ENCODE results near the gene KCNQ1.

KCNQ1 gene

GRCh38 chr11:2841411-2842190, 396.8 kb downstream of the KCNQ1 start:
- DNase-seq (ENCODE audit: low read depth): no peak

DNA sequence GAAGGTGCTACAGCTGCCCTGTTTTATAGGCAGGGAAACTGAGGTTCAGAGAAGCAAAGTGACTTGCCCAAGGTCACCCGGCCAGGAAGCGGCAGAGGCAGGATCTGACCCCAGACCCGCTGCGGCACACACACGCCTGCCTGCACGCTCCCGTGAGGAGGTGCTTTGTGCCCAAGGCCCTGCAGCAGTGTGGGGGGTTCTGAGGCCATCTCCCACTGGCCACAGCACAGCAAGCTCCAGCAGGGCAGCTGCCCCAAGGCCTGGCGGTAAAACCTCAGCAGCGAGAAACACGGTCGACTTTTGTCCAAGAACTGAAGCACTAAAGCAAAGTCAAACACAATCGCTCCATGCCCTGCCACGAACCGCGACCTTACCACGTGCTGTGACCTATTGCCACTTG, 398.1 kb downstream of the KCNQ1 start:
- no peak for DNase-seq (ENCODE audit: low read depth)

DNA sequence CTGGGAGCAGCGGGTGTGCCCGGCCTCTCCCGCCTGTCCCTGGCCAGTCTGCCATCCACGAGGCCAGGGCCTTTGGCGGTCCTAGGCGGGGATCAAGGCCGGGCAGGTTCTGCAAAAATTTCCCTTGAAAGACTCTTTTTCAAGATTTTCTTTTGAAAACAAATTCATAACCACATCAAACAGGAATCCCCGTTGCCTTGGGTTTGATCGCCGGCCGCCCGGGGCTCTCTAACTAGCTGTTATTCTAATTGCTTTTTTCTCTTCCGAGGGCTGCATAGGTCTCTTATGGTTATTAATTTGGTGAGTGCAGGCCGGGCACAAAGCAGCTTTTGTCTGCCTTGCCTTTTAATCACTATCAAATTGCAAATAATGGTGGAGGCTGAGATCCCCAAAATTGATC, 398.7 kb downstream of the KCNQ1 start:
- no peak for DNase-seq (ENCODE audit: low read depth)

DNA sequence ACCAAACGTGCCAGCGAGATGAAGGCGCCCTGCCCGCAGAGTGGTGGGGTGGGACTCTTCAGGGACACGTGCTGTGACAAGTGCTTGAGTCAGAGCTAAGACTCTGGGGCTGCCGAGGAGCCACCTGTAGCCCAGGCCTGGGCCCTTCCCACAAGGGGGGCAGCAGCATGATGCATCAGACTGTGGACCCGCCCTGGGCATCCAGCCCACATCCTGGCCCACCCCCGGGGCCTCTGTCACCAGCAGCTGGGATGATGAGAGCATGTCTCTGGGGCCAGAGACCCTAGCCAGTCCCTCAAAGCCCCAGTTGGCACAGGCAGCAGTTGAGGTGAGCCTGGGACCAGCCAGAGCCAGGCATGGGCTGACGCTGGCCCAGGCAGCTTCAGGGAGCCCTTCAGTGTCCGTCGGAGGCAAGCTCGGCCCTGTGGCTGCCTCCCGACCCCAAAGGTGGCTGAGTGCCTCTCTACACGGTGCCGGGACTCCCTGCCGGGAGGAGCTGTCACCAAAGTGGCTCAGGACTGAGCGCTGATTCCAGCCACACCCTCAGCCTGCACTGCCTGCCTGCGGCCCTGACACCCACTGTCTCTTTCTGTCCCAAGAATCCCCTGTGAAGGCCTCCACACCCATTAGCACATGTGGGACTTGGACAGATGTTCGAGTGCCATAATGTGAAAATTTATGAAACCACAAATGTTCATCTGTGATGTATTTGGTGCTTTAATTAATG, 399.5 kb downstream of the KCNQ1 start:
- no peak for DNase-seq (ENCODE audit: low read depth)

DNA sequence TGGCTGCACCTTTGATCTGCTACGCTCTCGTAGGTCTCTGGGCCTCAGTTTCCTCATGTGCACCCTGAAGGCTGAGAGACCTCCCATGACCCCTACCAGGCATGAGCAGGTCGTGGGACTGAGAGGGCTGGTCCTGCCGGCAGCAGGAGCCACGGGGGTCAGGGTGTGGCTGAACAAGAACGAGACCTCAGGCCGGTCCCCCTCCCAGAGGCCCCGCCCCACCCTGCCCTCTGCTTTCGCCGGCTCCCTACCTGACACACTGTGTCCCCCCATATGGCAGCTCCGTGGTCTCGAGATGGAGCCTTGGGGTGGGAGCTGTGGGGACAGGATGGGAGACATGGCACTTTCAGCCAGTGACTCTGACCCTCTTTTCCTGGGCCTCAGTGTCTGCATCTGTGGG, 400.2 kb downstream of the KCNQ1 start:
- DNase-seq (ENCODE audit: low read depth): no peak

DNA sequence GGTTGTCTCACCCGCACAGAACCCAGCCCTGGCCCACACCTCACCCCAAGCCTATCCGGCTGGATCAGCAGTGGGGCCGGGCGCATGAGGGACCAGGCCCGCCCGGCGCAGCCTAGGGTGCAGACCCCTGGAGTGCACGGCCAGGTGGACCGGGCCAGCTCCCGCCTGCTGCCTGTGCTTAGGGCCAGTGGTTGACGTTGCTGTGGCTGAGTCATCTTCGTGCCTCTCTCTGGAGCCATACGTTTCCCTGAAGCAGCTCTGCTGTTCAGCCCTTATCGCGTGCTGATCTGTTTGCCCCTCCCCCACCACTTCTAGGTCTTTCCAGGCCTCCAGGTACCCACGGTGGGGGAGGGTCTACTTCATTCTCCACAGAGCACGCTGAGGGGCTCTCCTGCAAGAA, 401.2 kb downstream of the KCNQ1 start:
- no peak for DNase-seq (ENCODE audit: low read depth)

- no peak for DNase-seq (ENCODE audit: low read depth)
Measured at GRCh38 chr11:2846470-2846869, 401.7 kb downstream of the KCNQ1 start.

GRCh38 chr11:2847561-2847960, 402.8 kb downstream of the KCNQ1 start:
- DNase-seq (ENCODE audit: low read depth): no peak

GRCh38 chr11:2848497-2848896, 403.7 kb downstream of the KCNQ1 start:
- DNase-seq (ENCODE audit: low read depth): no peak

DNA sequence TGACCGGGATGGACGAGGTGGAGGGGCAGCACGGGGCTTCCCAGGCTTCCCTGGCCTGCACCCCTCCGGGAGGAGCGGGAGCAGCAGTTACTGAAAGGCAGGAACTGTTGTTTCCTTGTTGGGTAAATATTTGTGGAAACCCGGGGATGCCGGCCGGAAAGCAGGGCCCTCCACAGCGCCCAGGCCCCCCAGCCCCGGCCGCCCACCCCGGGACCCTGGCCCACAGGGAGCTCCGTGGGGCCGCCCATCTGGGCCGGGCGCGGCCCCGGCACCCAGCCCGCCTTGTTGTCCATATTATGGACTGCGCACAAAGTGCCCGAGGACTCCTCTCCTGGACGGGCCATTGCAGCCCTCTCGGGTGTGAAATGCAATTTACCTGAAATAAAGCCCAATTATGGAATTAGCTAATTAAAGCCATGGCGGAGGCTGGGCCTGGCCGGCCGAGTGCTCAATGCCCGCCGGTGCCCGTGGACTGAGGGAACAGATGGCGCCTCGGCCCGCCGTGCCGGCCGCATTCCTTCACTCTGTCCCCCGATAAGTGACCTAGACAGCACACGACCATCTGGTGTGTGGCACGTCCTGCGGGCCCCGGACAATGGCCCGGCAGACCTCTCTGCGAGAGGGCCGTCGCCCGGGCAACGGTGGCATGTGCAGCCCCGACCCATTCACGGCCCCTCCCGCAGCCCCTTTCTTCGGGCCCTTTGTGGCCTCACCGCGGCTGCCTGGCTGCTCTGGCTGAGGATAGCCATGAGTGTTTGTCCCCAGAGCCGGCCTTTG, 405.4 kb downstream of the KCNQ1 start:
- no peak for DNase-seq (ENCODE audit: low read depth)

DNA sequence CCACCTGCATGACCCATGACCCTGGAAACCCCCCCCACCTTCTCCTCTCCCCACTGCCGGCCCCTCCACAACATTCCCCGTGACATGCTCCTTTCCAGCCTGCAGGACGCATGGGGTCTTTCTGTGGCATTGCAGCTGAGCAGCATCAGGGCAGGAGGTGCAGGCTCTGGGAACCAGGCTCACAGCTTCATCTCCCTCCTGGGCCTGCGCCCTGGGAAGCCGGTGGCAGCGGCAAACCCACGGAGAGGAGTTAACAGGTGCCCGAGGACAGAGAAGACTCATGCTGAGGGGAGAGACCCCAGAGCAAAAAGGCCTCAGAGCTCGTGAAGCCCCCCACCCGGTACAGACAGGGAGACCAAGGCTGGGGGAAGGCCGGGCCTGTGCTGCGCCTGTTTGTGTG, 408.6 kb downstream of the KCNQ1 start:
- no peak for DNase-seq (ENCODE audit: low read depth)

DNA sequence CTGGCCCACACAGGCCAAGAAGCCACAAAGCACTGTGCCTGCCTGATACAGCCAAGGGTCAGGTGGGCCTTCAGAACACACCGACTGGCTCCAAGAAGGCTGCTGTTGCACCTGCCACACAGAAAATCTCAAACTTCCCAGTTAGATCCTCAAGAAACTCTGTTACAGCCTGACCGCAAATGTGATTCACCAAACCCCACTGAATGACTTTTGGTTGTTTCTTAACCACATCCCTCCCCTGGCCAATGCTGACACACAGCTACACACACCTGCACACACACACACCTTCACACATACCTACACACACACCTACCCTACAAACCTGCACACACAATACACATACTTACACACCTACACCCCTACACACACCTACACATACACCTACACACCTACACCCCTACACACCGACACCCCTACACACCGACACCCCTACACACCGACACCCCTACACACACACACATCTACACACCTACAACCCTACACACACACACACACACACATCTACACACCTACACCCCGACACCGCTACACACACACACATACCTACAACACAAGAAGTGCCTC, 409.3 kb downstream of the KCNQ1 start:
- no peak for DNase-seq (ENCODE audit: low read depth)

- DNase-seq (ENCODE audit: low read depth): no peak
Measured at GRCh38 chr11:2855162-2855561, 410.4 kb downstream of the KCNQ1 start.

GRCh38 chr11:2857276-2857675, 412.5 kb downstream of the KCNQ1 start:
- DNase-seq (ENCODE audit: low read depth): no peak

DNA sequence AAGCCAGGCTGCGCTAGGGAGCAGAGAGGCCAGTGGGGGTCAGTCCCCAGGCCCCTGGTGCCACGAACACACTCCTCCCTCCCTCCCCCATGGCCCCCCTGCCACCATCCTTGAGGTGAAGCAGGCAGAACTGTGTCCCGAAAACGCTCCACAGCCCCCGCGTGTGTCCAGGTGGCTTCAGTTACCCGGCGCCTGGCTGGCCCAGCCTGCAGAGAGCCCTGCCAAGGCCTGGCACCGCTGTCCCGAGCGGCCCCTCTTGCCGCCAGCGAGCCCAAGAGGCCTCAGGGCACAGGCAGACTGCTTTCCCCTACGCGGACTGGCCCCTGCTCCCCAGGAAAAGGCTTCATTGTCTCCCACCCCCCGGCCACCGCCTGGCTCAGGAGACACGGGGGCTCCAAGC, 413.1 kb downstream of the KCNQ1 start:
- DNase-seq (ENCODE audit: low read depth): no peak

GRCh38 chr11:2858995-2859698, 414.3 kb downstream of the KCNQ1 start:
- no peak for DNase-seq (ENCODE audit: low read depth)

GRCh38 chr11:2859699-2860037, 414.9 kb downstream of the KCNQ1 start:
- no peak for DNase-seq (ENCODE audit: low read depth)

GRCh38 chr11:2860636-2861035, 415.8 kb downstream of the KCNQ1 start:
- no peak for DNase-seq (ENCODE audit: low read depth)

GRCh38 chr11:2862395-2863275, 417.8 kb downstream of the KCNQ1 start:
- DNase-seq (ENCODE audit: low read depth): no peak

- DNase-seq (ENCODE audit: low read depth): no peak
Measured at GRCh38 chr11:2863276-2863618, 418.4 kb downstream of the KCNQ1 start.

- DNase-seq (ENCODE audit: low read depth): no peak
Measured at GRCh38 chr11:2864901-2865300, 420.1 kb downstream of the KCNQ1 start.
